ENCODE measurements around the gene LHFPL5.

- no peak for TF ChIP-seq CTCF (IDR thresholded peaks at IDR 0.05)
- TF ChIP-seq POLR2A (IDR thresholded peaks at IDR 0.05), result no peak
Observed at GRCh38 chr6:35859367-35859766, 54.2 kb downstream of the LHFPL5 start.

All from esophagus squamous epithelium (tissue), 4 donors.